Stimulated activated CD4-positive, alpha-beta T cell treated with anti-CD3 and anti-CD28 coated beads, Interleukin-12 subunit alpha, Interleukin-12 subunit beta, amount 100 ng/mL, for 4 hours (primary cell): ENCODE results near the gene MEX3C.
A peak's percentile ranks its signal among the peaks of the same experiment; 100 is the strongest.

Experiments
- DNase-seq: peaks from one replicate; pipeline ENCODE4 v3.0.0-alpha.2; 2020

The MEX3C gene

DNA sequence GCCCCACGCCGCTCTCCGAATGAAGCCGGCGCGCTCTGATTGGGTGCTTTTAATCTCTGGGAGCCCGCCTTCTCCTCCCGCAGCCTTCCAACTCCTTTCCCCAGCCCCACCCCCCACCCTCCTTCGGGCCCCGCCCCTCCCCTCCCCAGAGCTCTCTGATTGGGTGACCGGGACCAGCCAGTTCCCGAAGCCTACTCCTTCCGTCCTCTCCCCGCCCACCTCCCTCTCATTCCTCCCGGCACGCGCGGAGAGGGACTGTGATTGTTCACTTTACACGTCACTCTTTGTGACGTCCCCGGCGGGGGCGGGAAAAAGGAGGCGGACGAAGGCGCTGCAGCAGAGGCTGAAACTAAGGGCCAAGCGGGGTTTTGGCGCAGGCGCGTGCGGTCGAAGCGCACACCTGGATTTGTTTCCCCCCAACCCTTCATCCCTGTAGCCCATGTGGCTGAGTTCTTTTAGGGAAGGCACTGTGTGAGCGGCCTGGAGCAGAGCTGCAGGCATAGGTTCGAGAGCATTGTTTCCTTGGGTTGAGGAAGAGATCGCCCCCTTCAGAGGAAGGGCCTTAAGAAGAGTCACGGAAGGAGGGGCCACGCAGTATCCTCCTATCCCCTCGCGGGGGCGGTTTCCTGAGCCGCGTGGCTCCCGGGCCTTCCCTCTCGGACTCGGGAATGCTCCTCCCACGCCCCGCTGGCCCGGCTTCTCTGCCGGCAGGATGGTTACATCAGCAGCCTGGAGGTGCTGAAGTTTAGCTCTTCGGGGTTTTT, at the start of gene MEX3C:
Gene MEX3C, minus strand, starts transcription at position 21 of the 764 bp plus-strand sequence. CDS start 361 bp downstream, outside the sequence.
- DNase-seq, result peak; percentile 99

DNA sequence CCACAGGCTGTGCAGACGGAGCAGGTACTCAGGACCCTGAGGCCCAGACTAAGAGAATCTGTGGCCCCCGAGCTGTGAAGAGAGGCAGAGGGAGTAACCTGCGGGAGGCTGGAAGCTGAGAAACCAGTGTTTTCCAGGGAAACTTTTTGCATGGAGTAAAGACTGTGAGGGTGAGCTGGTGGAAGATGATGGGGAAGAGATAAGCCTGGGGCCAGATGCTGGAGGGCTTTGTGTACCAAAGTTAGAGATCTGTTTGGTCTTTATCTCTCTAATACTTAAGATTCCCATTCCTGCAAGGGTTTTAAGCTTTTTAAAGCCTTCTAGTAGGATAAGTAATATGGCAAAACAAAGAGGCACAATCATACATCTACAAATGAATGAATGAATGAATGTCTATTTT, 43.7 kb upstream of the MEX3C start:
- DNase-seq, result no peak

DNA sequence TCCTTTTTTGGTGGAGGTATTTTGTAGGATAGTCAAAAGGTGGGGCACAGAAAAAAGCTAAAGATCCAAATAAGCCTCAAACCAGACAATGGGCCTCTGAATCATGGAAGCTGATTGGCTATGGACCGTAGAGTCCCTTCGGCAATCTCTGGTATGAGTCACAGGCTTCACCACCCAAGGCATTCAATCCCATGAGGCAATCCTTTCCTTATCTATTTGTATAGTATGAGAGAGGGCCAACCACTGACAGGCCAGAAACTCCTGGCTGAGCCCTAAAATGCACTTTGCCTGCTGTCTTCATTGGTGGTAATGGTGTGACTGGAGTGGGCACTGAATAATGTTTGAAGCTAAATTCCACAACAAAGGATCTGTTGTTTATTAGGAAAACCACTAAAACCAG, 38.7 kb upstream of the MEX3C start:
- DNase-seq, result no peak

DNA sequence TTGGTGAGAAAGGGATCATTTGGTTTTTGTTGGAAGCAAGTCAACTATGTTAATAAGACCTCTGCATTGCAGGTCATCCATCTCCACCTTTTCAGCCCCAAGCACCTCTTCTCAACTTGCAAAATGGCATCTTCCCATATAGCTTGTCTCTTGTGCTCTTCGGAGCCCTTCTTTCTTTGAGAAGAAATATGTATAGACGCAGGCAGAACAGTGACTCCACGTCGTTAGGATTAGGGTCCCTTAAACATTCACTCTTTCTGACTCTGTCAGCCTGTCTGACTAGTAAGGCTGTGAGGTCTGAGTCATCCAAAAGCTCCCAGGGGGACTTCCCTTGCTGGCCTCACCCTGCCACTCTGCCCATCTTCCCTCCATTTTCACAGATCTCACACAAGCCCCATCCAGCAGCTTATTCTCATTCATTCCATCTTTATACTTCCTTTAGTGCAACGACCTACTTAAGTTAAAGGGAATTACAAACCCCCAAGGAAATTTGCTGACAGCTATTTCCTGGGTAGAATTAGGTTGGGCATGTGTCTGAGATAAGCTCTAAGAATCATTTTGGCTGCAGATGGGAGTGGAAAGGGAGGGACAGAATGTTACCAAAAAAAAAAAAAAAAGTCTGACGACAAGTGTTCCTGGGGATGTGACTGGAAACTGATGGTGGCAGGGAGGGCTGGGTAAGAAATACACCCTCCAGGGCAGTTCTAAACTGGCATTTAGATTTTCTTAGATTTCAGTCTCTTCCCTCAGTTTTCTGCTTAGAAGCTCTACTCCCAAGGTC, 37.7 kb upstream of the MEX3C start:
- peak; percentile 3 for DNase-seq

DNA sequence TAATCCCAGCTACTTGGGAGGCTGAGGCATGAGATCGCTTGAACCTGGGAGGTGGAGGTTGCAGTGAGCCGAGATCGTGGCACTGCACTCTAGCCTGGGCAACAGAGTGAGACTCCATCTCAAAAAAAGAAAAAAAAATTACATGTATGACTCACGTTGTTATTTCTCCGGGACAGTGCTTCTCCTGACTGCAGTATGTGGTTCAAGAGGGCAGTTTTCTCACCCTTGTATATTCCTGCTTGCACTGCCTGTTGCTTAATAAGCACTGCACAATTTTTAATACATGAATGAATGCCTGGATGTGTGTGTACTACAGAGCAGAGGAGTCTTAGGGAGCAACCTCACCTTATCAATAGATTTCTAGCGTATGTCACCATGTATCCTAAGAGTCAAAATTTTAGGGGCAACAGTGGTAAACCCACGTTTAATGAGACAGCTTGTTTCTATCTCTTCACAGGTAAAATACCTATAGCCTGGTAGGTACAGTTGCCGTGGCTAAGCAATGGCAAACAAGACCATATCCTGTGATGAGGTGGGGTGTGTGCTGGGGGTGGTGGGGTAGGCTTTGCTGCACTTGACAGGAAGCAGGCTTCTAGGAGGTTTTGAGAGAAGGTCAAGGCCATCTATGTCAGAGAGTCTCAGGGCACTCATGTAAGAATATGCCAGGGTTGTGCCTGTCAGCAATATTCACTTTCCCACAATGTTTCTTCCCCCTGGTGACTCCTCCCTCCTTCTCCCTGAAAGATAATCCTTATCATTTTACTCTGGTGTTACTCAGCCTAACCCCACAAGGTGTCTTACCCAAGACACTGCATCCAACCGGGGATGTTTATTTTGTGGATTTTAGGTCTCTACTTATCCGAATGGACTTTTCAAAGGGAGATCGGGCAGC, 36.9 kb upstream of the MEX3C start:
- DNase-seq, result no peak

DNA sequence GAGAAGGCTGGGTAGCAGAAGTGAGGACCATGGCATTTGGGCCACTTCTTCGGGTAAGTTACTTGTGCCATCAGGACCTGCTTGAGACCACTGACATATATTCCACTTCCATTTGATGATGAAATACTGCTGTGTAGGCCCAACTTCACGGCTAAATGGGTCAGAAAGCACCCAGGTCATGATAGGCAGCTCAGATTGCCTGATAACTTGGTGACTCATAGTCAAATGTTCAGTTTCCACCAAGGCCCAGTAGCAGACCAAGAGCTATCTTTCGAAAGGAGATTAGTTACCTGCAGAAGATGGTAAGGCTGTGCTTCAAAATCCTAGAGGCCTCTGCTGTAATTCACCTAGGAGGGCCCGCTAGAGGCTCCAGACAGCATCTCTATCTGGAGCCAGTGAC, 31.8 kb upstream of the MEX3C start:
- no peak for DNase-seq

DNA sequence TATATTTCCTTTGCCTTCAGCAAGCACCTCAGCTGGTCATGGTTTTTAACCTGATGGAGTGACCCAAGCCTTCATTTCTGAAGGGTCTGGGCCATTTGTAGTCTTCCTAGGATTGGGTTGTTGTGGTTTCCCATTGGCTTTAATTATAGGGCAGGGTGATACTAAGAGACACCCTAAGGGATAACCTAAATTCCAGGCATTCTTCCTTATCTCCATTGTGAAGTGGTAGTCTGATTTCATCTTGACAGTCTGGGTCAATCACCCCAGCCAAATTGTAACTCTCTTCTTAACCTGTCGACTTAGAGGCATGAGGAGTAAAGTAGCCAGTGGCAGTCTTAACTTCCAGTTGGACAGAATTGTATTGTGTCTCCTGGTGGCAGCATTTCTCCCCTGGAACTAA, 30.2 kb upstream of the MEX3C start:
- DNase-seq, result no peak

DNA sequence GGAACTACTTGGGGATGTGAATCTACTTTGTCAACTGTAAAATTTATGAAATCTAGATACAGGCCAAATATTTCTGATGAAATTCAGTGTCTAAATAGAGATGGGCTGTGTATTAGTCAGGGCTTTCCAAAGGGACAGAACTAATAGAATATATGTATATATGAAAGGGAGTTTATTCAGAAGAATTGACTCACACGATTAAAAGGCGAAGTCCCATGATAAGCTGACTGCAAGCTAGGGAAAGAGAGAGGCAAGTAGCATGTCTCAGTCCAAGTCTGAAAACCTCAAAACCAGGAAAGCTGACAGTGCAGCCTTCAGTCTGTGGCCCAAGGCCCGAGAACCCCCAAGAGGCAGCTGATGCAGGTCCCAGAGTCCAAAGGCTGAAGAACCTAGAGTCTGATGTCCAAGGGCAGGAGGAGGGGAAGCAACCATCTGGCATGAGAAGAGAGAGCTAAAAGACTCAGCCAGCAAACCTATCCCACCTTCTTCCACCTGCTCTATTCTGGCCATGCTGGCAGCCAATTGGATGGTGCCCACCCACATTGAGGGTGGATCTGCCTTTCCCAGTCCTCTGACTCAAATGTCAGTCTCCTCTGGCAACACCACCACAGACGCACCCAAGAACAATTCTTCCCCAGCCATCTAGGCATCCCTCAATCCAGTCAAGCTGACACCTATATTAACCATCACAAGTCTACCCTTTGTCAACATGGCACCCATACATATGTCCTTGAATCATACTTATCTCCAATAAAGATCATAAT, 29.3 kb upstream of the MEX3C start:
- no peak for DNase-seq

DNA sequence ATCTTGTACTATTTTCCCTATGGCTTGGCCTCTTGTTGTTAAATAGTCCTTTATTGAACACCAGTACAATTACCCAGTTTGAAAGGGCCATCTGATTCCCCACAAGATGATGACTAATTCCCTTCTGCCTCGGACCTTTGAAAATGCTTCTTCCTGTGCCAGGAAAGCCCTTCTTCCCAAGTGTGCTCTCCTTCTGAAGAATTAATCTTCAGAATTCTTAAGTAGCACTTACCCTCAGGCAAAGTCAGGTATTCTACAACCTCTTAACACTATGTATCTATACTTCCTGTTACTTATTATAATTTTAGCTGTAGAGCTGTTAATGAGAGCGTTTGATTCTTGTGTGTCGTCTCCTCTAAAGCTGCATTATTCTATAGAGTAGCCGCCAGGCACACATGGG, 28.6 kb upstream of the MEX3C start:
- DNase-seq, result no peak

DNA sequence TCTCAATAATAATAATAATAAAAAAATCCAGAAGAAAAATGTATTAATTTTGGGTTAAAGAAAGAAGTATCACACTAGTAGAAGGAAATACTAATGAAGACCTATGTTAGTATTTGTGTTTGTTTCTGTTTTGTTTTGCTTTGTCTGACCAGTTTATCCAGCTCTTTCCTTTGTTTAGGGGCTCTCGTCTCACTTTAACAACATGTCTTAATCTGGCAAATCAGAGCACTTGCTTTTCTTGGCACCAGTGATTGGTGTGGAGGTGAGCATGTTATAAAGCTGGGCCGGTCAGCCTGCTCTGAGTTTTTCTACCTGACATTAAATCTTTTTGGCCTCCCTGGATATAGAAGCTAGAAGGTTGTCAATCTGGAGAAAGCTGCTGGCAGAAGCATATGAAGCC, 15.1 kb upstream of the MEX3C start:
- DNase-seq, result no peak

DNA sequence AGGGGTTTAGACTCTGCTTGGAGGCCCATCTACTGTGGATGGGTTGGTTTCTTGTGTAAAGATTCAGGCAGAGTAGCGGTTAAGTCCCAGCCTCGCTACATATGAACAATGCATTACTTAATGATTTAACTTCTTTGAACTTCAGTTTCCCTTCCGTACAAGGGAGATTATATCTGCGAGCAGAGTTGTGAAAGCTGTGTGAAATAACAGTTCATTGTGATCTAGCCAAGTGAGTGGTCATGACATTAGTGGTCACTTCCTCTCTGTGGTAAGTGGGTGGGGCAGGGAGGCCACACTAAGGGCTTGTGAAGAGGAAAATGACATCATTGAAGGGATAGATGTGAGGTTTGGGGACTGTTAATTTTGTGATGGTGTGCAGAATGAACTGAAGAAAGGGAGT, 14.1 kb upstream of the MEX3C start:
- no peak for DNase-seq

DNA sequence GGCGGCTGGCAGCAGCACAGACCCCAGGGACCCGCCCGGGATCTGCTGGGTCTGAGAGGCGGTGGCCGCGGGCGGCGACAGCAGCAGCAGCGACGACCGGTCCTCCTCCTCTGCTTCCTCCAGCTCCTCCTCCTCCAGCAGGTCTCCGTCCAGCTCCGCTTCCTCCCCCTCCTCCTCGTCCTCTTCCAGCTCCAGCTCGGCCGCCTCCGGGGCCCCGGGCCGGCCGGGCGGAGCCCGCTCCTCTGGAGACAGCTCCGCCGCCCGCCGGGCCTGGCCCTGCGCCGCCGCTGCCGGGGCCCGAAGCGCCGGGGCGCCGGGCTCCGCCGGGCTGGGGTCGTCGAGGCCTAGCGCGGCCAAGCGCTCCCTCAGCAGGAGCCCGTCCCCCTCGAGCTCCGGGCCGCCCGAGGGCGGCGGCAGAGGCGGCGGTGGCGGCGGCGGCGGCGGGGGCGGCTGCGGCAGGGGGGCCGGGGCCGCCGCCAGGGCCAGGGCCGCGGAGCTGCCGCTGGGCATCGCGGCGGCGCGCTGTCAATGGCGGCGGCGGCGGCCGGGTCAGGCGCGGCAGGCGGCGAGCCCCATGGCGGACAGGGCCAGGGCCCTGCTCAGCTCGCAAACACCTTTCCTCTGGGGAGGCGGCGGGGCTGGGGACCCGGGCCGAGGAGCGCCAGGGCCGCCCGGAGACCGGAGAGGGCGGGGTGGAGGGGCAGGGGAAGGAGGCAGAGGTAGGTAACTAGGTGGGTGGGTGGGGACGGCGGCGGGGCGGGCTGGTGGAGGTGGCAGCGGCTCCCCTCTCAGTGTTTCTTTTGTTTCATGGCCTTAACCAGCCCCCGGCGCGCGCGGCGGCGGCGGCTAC, 445 bp downstream of the MEX3C start:
- peak; percentile 38 for DNase-seq

DNA sequence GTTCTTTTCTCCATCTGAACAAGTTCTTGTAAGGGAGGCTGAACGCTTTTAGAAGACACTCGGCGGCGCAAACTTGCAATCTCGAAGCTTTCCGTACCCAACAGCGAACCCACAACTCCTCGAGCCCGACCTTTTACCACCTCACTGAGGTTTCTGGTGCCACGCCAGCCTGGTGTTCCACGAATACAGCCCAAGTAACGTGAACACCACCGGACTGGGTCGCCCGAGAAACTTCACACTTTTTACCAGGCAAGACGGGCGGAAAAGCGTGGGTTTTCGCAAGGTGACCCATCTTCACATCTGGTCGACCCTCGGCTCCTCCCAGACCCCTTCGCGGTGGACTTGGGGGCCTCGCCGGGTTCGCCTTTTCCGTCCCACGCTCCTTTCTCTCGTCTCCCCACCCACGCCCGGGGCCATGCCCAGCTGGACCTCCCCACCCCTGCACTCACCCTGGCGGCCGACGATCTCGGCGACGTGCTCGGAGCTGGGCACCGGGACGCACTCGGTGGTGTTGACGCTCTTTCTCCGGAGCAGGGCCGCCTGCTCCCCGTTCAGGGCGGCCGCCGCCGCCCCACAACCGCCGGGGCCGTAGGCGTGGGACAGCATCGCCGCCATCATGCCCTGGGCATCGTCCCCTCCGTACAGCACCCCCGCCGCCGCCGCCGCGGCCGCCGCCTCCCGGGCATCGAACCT, 1.2 kb downstream of the MEX3C start:
- peak; percentile 46 for DNase-seq

DNA sequence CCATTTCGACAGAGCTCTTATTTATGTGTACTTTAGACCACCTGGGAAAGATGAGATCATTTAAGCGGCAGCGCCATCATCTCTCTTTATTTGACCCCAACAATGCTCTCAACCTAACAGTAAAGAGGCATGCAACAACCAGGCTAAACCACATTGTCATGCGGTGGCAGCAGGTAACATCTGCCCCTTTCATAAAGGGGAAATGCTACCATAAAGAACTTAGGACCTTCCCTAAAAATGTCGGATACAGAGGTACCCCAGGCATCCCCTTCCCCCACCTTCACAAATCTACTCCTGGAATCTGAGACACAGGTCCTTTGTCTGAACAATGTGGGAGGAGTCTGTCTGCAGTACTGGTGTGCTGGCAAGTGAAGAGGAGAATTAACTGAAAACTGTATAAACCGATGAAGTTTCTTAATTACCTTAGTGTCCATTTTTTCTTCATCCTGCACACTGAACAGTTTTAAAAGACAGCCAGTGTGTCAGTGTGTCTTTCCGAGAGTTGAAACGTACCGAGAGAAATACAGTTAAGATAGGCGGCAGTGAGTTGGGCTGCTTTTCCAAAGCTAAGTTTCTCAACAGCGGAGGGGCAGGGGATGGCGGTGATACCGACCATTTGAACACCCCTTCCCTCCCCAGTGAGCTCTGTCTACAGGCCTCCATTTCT, 1.9 kb downstream of the MEX3C start:
- no peak for DNase-seq

DNA sequence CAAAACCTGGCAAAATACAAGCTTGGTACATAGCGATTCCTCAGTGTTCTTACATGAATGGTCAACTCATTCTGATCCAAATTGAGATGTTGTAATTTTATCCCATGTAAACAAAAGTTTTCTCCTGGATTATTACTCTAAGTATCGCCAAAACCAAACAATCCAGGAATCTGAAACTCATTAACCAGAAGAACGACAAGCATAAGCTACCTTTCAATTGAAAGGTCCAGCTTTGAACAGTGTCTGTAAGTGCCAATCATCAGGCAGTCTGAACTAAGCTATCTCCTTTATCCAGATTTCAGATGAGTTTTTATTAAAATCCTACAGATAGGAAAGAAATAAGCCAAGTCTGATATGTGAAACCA, 2.4 kb downstream of the MEX3C start:
- no peak for DNase-seq

DNA sequence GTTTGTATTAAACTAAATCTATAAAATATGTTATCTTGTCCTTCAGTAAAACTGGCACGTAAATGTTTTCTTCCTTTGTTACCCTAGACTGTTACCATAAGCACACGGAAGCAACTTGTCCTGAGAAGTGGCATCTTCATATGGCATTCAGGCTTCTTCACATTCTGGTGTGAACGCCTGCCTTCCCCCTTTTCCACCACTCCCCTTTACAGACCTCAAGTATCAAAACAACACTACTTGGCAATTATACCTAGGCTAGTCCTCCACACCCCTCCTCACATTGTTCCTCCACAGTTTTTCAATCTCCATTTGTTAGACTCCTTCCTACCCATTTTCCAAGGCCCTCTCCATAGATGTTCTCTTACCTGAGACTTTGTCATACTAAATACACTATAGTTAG, 2.9 kb downstream of the MEX3C start:
- DNase-seq, result no peak

DNA sequence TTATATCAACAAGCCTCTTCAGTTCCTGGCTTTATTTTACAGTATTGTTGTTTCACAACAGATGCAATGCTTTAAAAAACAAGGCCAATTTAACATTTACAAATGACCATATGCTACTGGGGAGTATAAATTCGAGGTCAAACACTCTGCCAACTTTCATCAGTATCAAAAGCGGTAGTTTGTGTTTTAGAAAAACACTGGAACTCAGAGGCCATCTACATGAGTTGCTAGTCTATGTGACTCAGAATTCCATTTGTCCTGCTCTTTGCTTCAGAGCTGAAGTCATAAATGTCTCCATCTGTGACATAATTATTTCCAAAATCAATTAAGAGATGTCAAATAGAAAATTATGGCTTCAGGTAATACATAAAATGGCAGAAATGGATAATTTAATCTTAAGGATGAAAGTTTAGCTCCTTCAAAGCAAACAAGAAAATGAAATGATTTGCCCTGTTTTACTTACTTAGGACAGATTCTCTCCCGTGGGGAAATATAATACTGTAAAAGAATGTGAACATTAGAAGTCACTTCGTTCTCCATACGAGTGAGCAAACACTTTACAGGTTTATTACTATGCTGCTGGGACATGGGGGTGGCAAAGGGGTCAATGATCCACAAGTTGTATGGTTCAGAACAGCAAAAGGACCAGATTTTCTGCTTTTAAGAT, 3.7 kb downstream of the MEX3C start:
- DNase-seq, result no peak

DNA sequence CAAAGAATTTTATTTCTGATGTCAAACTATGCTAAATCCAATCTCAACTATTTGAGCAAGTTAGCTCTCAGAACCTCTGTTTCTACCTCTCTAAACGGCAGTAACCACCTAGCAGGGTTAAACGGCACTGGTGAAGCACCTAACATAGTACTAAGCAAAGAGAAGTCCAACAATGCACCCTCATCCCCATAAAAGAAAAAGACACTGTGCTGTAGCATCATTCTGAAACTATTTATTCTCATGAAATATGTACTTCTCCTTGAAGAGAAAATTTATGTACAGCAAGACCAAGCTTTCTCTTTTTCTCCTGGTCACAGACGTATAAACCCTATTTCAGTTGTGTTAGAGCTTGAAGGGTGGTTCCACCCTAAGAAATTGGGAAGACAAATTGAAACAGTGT, 4.8 kb downstream of the MEX3C start:
- no peak for DNase-seq

DNA sequence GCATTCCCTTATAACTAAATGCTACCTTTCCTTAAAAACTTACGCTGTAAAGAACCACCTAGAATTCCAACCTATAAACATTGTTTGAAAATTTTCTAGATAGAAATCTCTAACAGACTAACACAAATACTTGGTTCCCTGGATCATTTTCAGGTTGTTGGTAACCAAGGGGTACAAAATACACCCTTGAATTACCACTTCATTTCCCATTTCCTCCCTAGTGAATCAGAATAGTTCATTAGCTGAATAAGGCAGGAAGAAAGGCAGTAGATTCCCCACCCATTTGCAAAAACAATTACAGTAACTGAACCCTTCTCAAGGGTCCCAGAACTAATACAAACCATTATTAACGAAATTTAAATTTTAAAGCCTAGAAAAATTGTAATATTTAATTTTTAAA, 5.5 kb downstream of the MEX3C start:
- no peak for DNase-seq

DNA sequence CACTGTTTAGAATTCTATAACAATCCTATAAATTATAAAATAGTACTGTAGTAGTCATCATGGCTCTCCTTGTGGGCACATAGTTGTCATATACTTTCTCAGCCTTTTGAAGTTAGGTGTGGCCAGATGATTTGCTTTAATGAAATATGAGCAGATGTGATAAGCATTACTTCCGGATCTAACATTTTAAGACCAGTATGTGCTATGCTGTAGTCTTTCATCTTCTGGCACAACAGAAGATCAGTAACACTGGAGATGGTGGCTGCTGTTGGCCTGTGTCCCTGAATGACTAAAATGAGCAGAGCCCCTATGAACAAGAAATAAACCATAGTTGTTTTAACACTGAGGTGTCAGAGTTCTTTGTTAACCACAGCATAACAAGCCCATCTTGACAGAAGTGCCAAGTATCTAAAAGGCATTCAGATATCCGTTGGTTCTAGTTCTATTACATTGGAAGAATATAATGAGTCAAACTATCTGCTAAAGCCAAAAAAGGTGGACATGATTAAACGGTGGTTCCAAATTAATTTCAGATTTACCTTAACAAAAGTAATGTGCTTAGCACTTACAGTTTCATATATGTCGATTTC, 6.3 kb downstream of the MEX3C start:
- no peak for DNase-seq
